Endothelial cell of umbilical vein (primary cell): ENCODE data around the gene ZSCAN1. TPM values are rescaled to one million over a fixed set of nuclear protein-coding genes. Genes with fewer than 3 reads are reported as not detected.

Experiments used
- BruUV-seq: library from RNA; stranded (reverse); fragments of 400-500 nt; replicated peaks from 2 replicates; lab custom pipeline; 2021; lab: Mats Ljungman, UMichigan
- CTCF ChIA-PET: fragments of 300-600, 350-600 bp; sonication (Branson Sonifier 250); formaldehyde crosslinking; loops from one replicate; lab custom pipeline; 2021; ENCODE audit warnings: antibody characterized with exemption, inconsistent platforms; lab: Charles Lee
- POLR2A ChIA-PET: fragments of 300-600, 350-600 bp; sonication (Branson Sonifier 250); formaldehyde crosslinking; loops from one replicate; lab custom pipeline; 2021; ENCODE audit warnings: antibody characterized with exemption, inconsistent platforms; lab: Charles Lee
- DNase-seq: peaks from one replicate; pipeline ENCODE4 v3.0.0-alpha.2; 2011; ENCODE audit warnings: low read depth, low spot score
- FAIRE-seq: peaks from 2 replicates; lab custom pipeline; 2011; peaks lifted over from hg19 to GRCh38; lab: Jason Lieb, UNC
- H2AFZ ChIP-seq: 2 replicates; pipeline ENCODE4 v1.6.0; 2012; ENCODE audit warnings: low read depth, low read length, control low read depth, inconsistent platforms
- H3K27ac ChIP-seq: 2 replicates; pipeline ENCODE4 v1.5.1; 2011; ENCODE audit warnings: low read depth, mild to moderate bottlenecking, control low read depth, low read length, moderate library complexity; ENCODE audit not compliant: insufficient read depth
- H3K27me3 ChIP-seq, 2 experiments: 2 replicates each; pipeline versions ENCODE4 v1.6.0 to v1.6.1; 2011; ENCODE audit warnings: low read length in 2 of 2, mixed read lengths in 1 of 2; ENCODE audit not compliant: control insufficient read depth in 2 of 2, insufficient read depth in 2 of 2
- H3K36me3 ChIP-seq, 2 experiments: 2 replicates in 1 of 2; 3 replicates in 1 of 2; pipeline ENCODE4 v1.5.1; 2011; ENCODE audit warnings: low read length in 2 of 2, mild to moderate bottlenecking in 1 of 2, moderate library complexity in 1 of 2; ENCODE audit not compliant: control insufficient read depth in 2 of 2, insufficient read depth in 2 of 2; ENCODE audit errors: extremely low read depth in 1 of 2
- H3K4me1 ChIP-seq: 3 replicates; pipeline ENCODE4 v1.5.1; 2011; ENCODE audit warnings: mild to moderate bottlenecking, low read length; ENCODE audit not compliant: control insufficient read depth, insufficient read depth; ENCODE audit errors: extremely low read depth
- H3K4me2 ChIP-seq: 2 replicates; pipeline ENCODE4 v1.6.1; 2011; ENCODE audit warnings: low read length, control low read depth, mixed read lengths; ENCODE audit not compliant: insufficient read depth
- H3K4me3 ChIP-seq, 3 experiments: fragments of 200-600 bp in 1 of 3; sonication (generic), shearing (Covaris generic) in 1 of 3; replicated peaks in 1 of 3; 2 replicates each; pipeline ENCODE4 v1.5.1; 2011 to 2016; ENCODE audit warnings: control low read depth in 3 of 3, low read length in 3 of 3, mild to moderate bottlenecking in 2 of 3, inconsistent platforms in 1 of 3, low read depth in 1 of 3, moderate library complexity in 1 of 3; ENCODE audit not compliant: insufficient read depth in 1 of 3
- H3K79me2 ChIP-seq: 2 replicates; pipeline ENCODE4 v1.6.0; 2012; ENCODE audit warnings: low read length, inconsistent platforms; ENCODE audit not compliant: control insufficient read depth, insufficient read depth
- H3K9ac ChIP-seq: replicated peaks from 2 replicates; pipeline ENCODE3; 2011; ENCODE audit warnings: low read length, control low read depth; ENCODE audit not compliant: insufficient read depth; ENCODE audit errors: extremely low read depth
- H3K9me1 ChIP-seq: replicated peaks from 3 replicates; pipeline ENCODE4 v1.6.0; 2011; ENCODE audit warnings: mild to moderate bottlenecking, low read length; ENCODE audit not compliant: control insufficient read depth, insufficient read depth; ENCODE audit errors: extremely low read depth
- H3K9me3 ChIP-seq: replicated peaks from 2 replicates; pipeline ENCODE4 v1.5.1; 2012; ENCODE audit warnings: low read length, inconsistent platforms; ENCODE audit not compliant: control insufficient read depth, insufficient read depth
- H4K20me1 ChIP-seq: replicated peaks from 2 replicates; pipeline ENCODE3; 2011; ENCODE audit warnings: mild to moderate bottlenecking, low read length; ENCODE audit not compliant: control insufficient read depth, insufficient read depth; ENCODE audit errors: extremely low read depth
- EZH2 ChIP-seq: IDR thresholded peaks from 2 replicates; pipeline ENCODE4 v1.6.1; 2012; ENCODE audit warnings: borderline replicate concordance, low read depth, mild to moderate bottlenecking, moderate library complexity, low read length, inconsistent platforms; ENCODE audit not compliant: severe bottlenecking
- FOS ChIP-seq: IDR thresholded peaks from 2 replicates; pipeline ENCODE4 v1.6.1; 2011; ENCODE audit warnings: mild to moderate bottlenecking, low read length, moderate library complexity, borderline replicate concordance; ENCODE audit not compliant: insufficient read depth
- GATA2 ChIP-seq: IDR thresholded peaks from 2 replicates; pipeline ENCODE4 v1.7.0; 2011; ENCODE audit warnings: low read depth, mild to moderate bottlenecking, moderate library complexity, mixed read lengths, low read length; ENCODE audit not compliant: insufficient read length, insufficient read depth
- JUN ChIP-seq: IDR thresholded peaks from 2 replicates; pipeline ENCODE4 v1.6.1; 2011; ENCODE audit warnings: borderline replicate concordance, low read depth; ENCODE audit not compliant: insufficient read length, insufficient read depth
- MYC ChIP-seq: IDR thresholded peaks from one replicate; pipeline ENCODE4 v1.6.1; 2011; ENCODE audit warnings: mild to moderate bottlenecking, low read depth, low read length
- POLR2A ChIP-seq: IDR thresholded peaks from 2 replicates; pipeline ENCODE4 v1.6.1; 2012; ENCODE audit warnings: low read depth, mild to moderate bottlenecking, control low read depth, low read length
- POLR2AphosphoS5 ChIP-seq: IDR thresholded peaks from 2 replicates; pipeline ENCODE4 v1.6.1; 2012; ENCODE audit warnings: low read depth, mild to moderate bottlenecking, control low read depth, low read length, moderate library complexity; ENCODE audit not compliant: insufficient read depth
- dilution Hi-C: fragments of 300-500 bp; cut with MboI; formaldehyde crosslinking; loops from one replicate; pipeline ENCODE4 v1.15.0; 2019; ENCODE audit warnings: low sequenced_read_pairs; ENCODE audit not compliant: extremely low pct_ligation_motif_present
- intact Hi-C: fragments of 100-400 bp; cut with micrococcal nuclease; formaldehyde crosslinking; loops from one replicate; pipeline ENCODE4 v1.10.0; 2022
- polyA plus RNA-seq, 4 experiments: library from polyadenylated mRNA; depleted of rRNA in 3 of 4; stranded (reverse) in 3 of 4; unstranded in 1 of 4; fragments of >200 nt; gene quantifications; 2 replicates each; pipeline versions ENCODE4 v1.2.1 to v1.2.3, GENCODE V29; 2011 to 2012; ENCODE audit warnings: missing spikeins in 1 of 4
- total RNA-seq: library from RNA; stranded (reverse); gene quantifications from 2 replicates; pipeline ENCODE4 v1.2.3, GENCODE V29; 2021
- TF ChIP-seq, protein P1 (sequence below): IDR thresholded peaks from 2 replicates; pipeline ENCODE4 v1.6.1; 2011; ENCODE audit not compliant: insufficient read depth, insufficient read length
- TF ChIP-seq, protein P2 (sequence below), 2 donors: IDR thresholded peaks; 1 replicate in 1 of 2; 2 replicates in 1 of 2; pipeline ENCODE4 v1.5.1; 2011; ENCODE audit warnings: low read length in 2 of 2, mild to moderate bottlenecking in 2 of 2, moderate library complexity in 2 of 2, control low read depth in 1 of 2, inconsistent platforms in 1 of 2, low read depth in 1 of 2; ENCODE audit not compliant: insufficient read depth in 1 of 2; ENCODE audit errors: extremely low read depth in 1 of 2

Gene ZSCAN1
- total and polyA plus RNA-seq, 2 donors (not counting 3 experiments of a cell fraction or from before 2014, with no cell fraction given), result 0.10 TPM; not detected in 1

DNA sequence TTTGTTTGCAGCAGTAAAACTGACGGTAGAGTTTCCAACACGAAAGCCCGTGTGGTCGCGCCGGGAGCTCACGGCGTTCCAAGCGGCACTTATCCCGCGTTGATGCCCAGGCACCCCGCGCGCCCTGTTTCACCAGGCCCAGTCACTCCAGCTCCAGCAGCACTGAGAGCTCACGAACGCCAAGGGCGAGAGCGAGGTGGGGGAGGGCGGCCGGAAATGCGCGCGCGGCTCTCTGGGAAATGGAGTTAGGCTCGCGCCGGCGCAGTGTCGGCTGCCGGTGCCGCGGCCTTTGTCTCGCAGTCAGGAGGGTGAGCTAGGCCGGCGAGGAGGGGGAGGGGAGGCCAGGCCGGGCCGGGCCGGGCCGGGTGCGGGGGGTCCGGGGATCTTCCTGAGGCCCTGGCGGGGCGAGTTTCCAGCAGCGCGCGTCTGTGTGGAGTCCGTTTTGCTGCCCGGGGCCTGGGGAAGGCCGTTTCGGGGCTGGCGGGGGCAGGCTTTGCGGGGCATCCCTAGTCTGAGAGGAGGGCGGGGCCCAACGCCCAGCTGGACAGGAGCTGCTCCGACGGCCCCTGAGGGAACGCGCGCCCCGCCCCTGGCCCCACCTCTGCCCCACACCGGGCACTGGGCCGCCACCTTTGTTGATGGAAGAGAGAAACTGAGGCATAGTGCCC lies 25.3 kb downstream of the ZSCAN1 start, which contains the start of gene ZNF135:
Gene ZNF135, plus strand, starts transcription at position 280 of the 668 bp plus-strand sequence. CDS start 721 bp downstream, outside the sequence.
- ChIA-PET POLR2A (interaction anchor here (0.6 kb wide), 1 partner anchor 427 kb away, joined by 4 read pairs; no protein-coding TSS in a partner anchor), CTCF (no interaction called here)
- DNase-seq, result peak; percentile 36
- H3K9me3 ChIP-seq, result no peaks in the 10 kb centered on the region
- H4K20me1 ChIP-seq, result no peaks in the 10 kb centered on the region
- H3K4me2 ChIP-seq, result no peak within 1 kb of the TSS
- H3K9me1 ChIP-seq, result no peaks in the 10 kb centered on the region
- TF ChIP-seq JUN (no peak), MYC (no peak), EZH2 (no peak), POLR2A (no peak), FOS (no peak), GATA2 (no peak), POLR2AphosphoS5 (no peak)
- TF ChIP-seq, protein P1, sequence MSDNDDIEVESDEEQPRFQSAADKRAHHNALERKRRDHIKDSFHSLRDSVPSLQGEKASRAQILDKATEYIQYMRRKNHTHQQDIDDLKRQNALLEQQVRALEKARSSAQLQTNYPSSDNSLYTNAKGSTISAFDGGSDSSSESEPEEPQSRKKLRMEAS, result no peak
- TF ChIP-seq, protein P2, sequence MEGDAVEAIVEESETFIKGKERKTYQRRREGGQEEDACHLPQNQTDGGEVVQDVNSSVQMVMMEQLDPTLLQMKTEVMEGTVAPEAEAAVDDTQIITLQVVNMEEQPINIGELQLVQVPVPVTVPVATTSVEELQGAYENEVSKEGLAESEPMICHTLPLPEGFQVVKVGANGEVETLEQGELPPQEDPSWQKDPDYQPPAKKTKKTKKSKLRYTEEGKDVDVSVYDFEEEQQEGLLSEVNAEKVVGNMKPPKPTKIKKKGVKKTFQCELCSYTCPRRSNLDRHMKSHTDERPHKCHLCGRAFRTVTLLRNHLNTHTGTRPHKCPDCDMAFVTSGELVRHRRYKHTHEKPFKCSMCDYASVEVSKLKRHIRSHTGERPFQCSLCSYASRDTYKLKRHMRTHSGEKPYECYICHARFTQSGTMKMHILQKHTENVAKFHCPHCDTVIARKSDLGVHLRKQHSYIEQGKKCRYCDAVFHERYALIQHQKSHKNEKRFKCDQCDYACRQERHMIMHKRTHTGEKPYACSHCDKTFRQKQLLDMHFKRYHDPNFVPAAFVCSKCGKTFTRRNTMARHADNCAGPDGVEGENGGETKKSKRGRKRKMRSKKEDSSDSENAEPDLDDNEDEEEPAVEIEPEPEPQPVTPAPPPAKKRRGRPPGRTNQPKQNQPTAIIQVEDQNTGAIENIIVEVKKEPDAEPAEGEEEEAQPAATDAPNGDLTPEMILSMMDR (IDR thresholded peaks at IDR 0.05; ENCODE audit: extremely low read depth in 1 of 2, insufficient read depth in 1 of 2, low read depth in 1 of 2, low read length in 2 of 2), result no peak
- BruUV-seq, result no TSS peak
- no peak within 1 kb of the TSS for H3K9ac ChIP-seq
- peak within 1 kb of the TSS in 1 of 3 experiments; percentile 27 for H3K4me3 ChIP-seq
- H3K4me1 ChIP-seq, result no peaks in the 10 kb centered on the region
- no peaks in the 10 kb centered on the region for H3K79me2 ChIP-seq
- H3K36me3 ChIP-seq, result no peaks in the 10 kb centered on the region
- no peak within 1 kb of the TSS for H3K27ac ChIP-seq
- H2AFZ ChIP-seq, result no peak within 1 kb of the TSS
- no peak for FAIRE-seq
- dilution Hi-C loops (no loop called here), intact Hi-C loops (no loop called here)
- no peaks in the 10 kb centered on the region for H3K27me3 ChIP-seq
